ENCODE data around the gene KRTAP10-11. TPM values are rescaled to one million over a fixed set of nuclear protein-coding genes. Genes with fewer than 3 reads are reported as not detected.
"Not testable (repeated sequence)": the region's sequence is repeated elsewhere in the genome, so short reads cannot be mapped to it uniquely, and the experiment has no call there.

The KRTAP10-11 gene, protein sequence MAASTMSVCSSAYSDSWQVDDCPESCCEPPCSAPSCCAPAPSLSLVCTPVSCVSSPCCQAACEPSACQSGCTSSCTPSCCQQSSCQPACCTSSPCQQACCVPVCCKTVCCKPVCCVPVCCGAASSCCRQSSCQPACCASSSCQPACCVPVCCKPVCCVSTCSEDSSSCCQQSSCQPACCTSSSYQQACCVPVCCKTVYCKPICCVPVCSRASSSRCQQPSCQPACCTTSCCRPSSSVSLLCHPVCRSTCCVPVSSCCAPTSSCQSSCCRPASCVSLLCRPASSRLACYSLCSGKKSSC
- total RNA-seq (not detected in 2 replicates), polyA plus RNA-seq (not detected in 2 replicates), polyA minus RNA-seq (ENCODE audit: low replicate concordance) (not detected in 2 replicates)
- not detected in 2 replicates for polyA plus RNA-seq (2012)

GRCh38 chr21:44646366-44647221, at the start of gene KRTAP10-11:
KRTAP10-11 (plus strand) TSS chr21:44646414; CDS start chr21:44646459, 45 bp downstream.
- H3K4me3 ChIP-seq (replicated peaks in 1 of 4; ENCODE audit: control extremely low read depth in 1 of 4, insufficient read depth in 1 of 4, low read depth in 3 of 4, low read length in 4 of 4); H3K79me2 ChIP-seq (ENCODE audit: control insufficient read depth, insufficient read depth, low read length); H3K4me2 ChIP-seq (ENCODE audit: extremely low read depth, insufficient read depth, low read length); DNase-seq (ENCODE audit: low read depth in 2 of 2); H3K4me1 ChIP-seq (ENCODE audit: control insufficient read depth, extremely low read depth, insufficient read depth, low read length); H3K27me3 ChIP-seq (ENCODE audit: control insufficient read depth, insufficient read depth, low read length); H2AFZ ChIP-seq (ENCODE audit: low read length); H4K20me1 ChIP-seq (ENCODE audit: control insufficient read depth, extremely low read depth, insufficient read depth, low read length); H3K36me3 ChIP-seq (ENCODE audit: control insufficient read depth, insufficient read depth, low read length); H3K9ac ChIP-seq (ENCODE audit: insufficient read depth, low read length); H3K9me3 ChIP-seq (ENCODE audit: control insufficient read depth, insufficient read depth, low read depth, low read length); H3K27ac ChIP-seq (ENCODE audit: insufficient read depth, low read length): not testable (repeated sequence)

GRCh38 chr21:44598061-44598460, 48.2 kb upstream of the KRTAP10-11 start:
- H2AFZ ChIP-seq (ENCODE audit: low read length), result no peak overlapping the region

DNA sequence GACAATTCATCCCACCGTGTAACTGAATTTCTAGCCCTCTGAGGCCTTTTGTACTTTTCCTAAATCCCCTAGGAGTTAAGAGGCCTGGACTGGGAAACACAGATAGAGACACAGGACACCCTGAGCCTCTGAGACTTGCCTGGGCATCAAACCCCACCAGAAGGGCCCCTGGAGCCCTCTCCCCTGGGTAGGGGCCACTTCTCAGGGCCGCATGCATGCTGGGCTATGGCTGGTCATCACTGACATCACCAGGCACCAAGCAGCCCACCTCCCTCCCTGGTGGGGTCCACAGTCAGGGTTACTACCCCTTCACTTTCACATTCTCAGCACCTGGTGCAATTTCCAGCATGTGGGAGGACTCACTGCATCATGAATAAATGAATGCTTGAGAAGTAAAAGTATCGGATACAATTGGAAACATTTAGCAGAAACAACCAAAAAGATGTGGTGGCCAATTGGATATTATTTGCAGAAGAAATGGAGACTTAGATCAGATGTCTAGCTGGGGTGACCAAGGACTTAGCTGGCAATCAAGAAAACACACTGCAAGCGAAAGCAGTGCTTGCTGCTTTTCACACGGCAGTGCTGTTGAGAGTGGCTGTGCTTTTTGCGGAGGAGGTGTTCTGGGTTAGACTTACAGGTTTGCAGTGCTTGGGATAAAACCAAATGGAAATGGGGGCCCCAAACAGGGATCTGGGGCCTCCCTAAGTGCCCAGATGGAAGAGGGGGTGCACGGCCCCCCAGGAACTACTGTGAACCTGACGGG, 46.8 kb upstream of the KRTAP10-11 start:
- Histone ChIP-seq H3K79me2 (ENCODE audit: control insufficient read depth, insufficient read depth, low read length) (no peaks in the 10 kb centered on the region), H3K9ac (ENCODE audit: insufficient read depth, low read length) (no peak overlapping the region), H3K27ac (ENCODE audit: insufficient read depth, low read length) (no peak overlapping the region), H3K27me3 (ENCODE audit: control insufficient read depth, insufficient read depth, low read length) (no peaks in the 10 kb centered on the region), H3K4me1 (ENCODE audit: control insufficient read depth, extremely low read depth, insufficient read depth, low read length) (no peaks in the 10 kb centered on the region), H2AFZ (ENCODE audit: low read length) (no peak overlapping the region), H4K20me1 (ENCODE audit: control insufficient read depth, extremely low read depth, insufficient read depth, low read length) (no peaks in the 10 kb centered on the region), H3K36me3 (ENCODE audit: control insufficient read depth, insufficient read depth, low read length) (no peaks in the 10 kb centered on the region), H3K9me3 (ENCODE audit: control insufficient read depth, insufficient read depth, low read depth, low read length) (no peaks in the 10 kb centered on the region), H3K4me3 (replicated peaks in 1 of 4; ENCODE audit: control extremely low read depth in 1 of 4, insufficient read depth in 1 of 4, low read depth in 3 of 4, low read length in 4 of 4) (no peak overlapping the region), H3K4me2 (ENCODE audit: extremely low read depth, insufficient read depth, low read length) (no peak overlapping the region)
- TF ChIP-seq, protein P1, sequence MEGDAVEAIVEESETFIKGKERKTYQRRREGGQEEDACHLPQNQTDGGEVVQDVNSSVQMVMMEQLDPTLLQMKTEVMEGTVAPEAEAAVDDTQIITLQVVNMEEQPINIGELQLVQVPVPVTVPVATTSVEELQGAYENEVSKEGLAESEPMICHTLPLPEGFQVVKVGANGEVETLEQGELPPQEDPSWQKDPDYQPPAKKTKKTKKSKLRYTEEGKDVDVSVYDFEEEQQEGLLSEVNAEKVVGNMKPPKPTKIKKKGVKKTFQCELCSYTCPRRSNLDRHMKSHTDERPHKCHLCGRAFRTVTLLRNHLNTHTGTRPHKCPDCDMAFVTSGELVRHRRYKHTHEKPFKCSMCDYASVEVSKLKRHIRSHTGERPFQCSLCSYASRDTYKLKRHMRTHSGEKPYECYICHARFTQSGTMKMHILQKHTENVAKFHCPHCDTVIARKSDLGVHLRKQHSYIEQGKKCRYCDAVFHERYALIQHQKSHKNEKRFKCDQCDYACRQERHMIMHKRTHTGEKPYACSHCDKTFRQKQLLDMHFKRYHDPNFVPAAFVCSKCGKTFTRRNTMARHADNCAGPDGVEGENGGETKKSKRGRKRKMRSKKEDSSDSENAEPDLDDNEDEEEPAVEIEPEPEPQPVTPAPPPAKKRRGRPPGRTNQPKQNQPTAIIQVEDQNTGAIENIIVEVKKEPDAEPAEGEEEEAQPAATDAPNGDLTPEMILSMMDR (conservative IDR thresholded peaks at IDR 0.05 in 1 of 2, IDR thresholded peaks at IDR 0.05 in 1 of 2; ENCODE audit: low read depth in 1 of 2, low read length in 2 of 2), result no peak
- no peak for TF ChIP-seq EZH2 (IDR thresholded peaks at IDR 0.05; ENCODE audit: low read length, missing control alignments)
- DNase-seq (ENCODE audit: low read depth in 2 of 2), result no peak

More at GRCh38 chr21:44598061-44598460, 48.2 kb upstream of the KRTAP10-11 start:
- H3K27ac ChIP-seq (ENCODE audit: insufficient read depth, low read length), result no peak overlapping the region
- no peak for TF ChIP-seq EZH2 (IDR thresholded peaks at IDR 0.05; ENCODE audit: low read length, missing control alignments)
- TF ChIP-seq, protein P1 (conservative IDR thresholded peaks at IDR 0.05 in 1 of 2, IDR thresholded peaks at IDR 0.05 in 1 of 2; ENCODE audit: low read depth in 1 of 2, low read length in 2 of 2), result no peak
- no peak overlapping the region for H3K4me2 ChIP-seq (ENCODE audit: extremely low read depth, insufficient read depth, low read length)
- no peaks in the 10 kb centered on the region for H3K36me3 ChIP-seq (ENCODE audit: control insufficient read depth, insufficient read depth, low read length)
- DNase-seq (ENCODE audit: low read depth in 2 of 2), result peak in 1 of 2 donors; percentile 4
- no peaks in the 10 kb centered on the region for H3K79me2 ChIP-seq (ENCODE audit: control insufficient read depth, insufficient read depth, low read length)
- peaks cover under 1% of the 10 kb centered on the region for H3K27me3 ChIP-seq (ENCODE audit: control insufficient read depth, insufficient read depth, low read length)
- H3K9me3 ChIP-seq (ENCODE audit: control insufficient read depth, insufficient read depth, low read depth, low read length), result no peaks in the 10 kb centered on the region
- H4K20me1 ChIP-seq (ENCODE audit: control insufficient read depth, extremely low read depth, insufficient read depth, low read length), result no peaks in the 10 kb centered on the region
- H3K4me1 ChIP-seq (ENCODE audit: control insufficient read depth, extremely low read depth, insufficient read depth, low read length), result no peaks in the 10 kb centered on the region
- no peak overlapping the region for H3K4me3 ChIP-seq (replicated peaks in 1 of 4; ENCODE audit: control extremely low read depth in 1 of 4, insufficient read depth in 1 of 4, low read depth in 3 of 4, low read length in 4 of 4)
- no peak overlapping the region for H3K9ac ChIP-seq (ENCODE audit: insufficient read depth, low read length)

DNA sequence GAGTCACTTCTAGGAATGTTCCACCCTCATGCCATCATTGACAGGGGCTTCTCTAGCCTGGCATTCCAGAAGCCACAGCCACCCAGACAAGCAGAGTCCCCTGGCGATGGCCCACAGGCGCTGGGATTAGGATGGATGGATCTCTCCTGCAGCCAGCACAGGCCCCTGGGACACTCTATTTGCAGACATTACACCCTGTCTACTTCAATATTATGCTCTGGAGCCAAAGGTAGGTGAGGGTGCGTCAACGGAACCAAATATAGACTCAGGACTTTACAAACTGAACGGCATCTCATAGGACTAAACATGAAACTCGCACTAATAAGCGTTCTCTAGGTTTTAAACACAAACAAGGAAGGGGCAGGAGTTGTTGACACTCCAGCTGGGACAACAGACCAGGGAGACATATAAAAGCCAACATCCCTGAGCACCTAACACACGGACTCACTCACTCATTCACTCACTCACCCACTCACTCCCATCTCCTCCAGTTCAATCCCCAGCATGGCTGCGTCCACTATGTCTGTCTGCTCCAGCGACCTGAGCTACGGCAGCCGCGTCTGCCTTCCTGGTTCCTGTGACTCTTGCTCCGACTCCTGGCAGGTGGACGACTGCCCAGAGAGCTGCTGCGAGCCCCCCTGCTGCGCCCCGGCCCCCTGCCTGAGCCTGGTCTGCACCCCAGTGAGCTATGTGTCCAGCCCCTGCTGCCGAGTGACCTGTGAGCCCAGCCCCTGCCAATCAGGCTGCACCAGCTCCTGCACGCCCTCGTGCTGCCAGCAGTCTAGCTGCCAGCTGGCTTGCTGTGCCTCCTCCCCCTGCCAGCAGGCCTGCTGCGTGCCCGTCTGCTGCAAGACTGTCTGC, 45.9 kb upstream of the KRTAP10-11 start, which contains the start of gene KRTAP10-7:
Gene KRTAP10-7, plus strand, starts transcription at position 480 of the 861 bp plus-strand sequence. Its CDS starts 25 bp downstream, at position 505.
- not testable (repeated sequence) for H3K36me3 ChIP-seq (ENCODE audit: control insufficient read depth, insufficient read depth, low read length); H4K20me1 ChIP-seq (ENCODE audit: control insufficient read depth, extremely low read depth, insufficient read depth, low read length); H3K27ac ChIP-seq (ENCODE audit: insufficient read depth, low read length); DNase-seq (ENCODE audit: low read depth in 2 of 2); H3K79me2 ChIP-seq (ENCODE audit: control insufficient read depth, insufficient read depth, low read length); H3K9ac ChIP-seq (ENCODE audit: insufficient read depth, low read length); H3K4me1 ChIP-seq (ENCODE audit: control insufficient read depth, extremely low read depth, insufficient read depth, low read length); H3K9me3 ChIP-seq (ENCODE audit: control insufficient read depth, insufficient read depth, low read depth, low read length); H3K27me3 ChIP-seq (ENCODE audit: control insufficient read depth, insufficient read depth, low read length); H3K4me3 ChIP-seq (replicated peaks in 1 of 4; ENCODE audit: control extremely low read depth in 1 of 4, insufficient read depth in 1 of 4, low read depth in 3 of 4, low read length in 4 of 4); H2AFZ ChIP-seq (ENCODE audit: low read length); H3K4me2 ChIP-seq (ENCODE audit: extremely low read depth, insufficient read depth, low read length)

Data from fibroblast of lung (primary cell).